GM21360 (cell line): ENCODE results near the gene DKK1.

Experiments used
- ATAC-seq: cut with Tn5 transposase; IDR thresholded peaks from one replicate; pipeline ENCODE4 v1.9.1; 2021; ENCODE audit warnings: mild to moderate bottlenecking, moderate library complexity; ENCODE audit not compliant: unreplicated experiment

The DKK1 gene

GRCh38 chr10:52316500-52316899 lies 2.4 kb downstream of the DKK1 start:
- ATAC-seq = no peak

GRCh38 chr10:52318136-52318701 lies 4.1 kb downstream of the DKK1 start:
- no peak for ATAC-seq

- ATAC-seq = no peak
Measured at GRCh38 chr10:52318822-52319464, 4.9 kb downstream of the DKK1 start.

GRCh38 chr10:52319926-52320325 lies 5.8 kb downstream of the DKK1 start:
- ATAC-seq = no peak

GRCh38 chr10:52322323-52322722 lies 8.2 kb downstream of the DKK1 start:
- no peak for ATAC-seq

- ATAC-seq = no peak
Measured at GRCh38 chr10:52322936-52323335, 8.9 kb downstream of the DKK1 start.

GRCh38 chr10:52326382-52326781 lies 12.3 kb downstream of the DKK1 start:
- ATAC-seq = no peak

- ATAC-seq = no peak
Measured at GRCh38 chr10:52331638-52332364, 17.7 kb downstream of the DKK1 start.

- ATAC-seq = no peak
Measured at GRCh38 chr10:52332815-52333214, 18.7 kb downstream of the DKK1 start.

GRCh38 chr10:52334595-52334994 lies 20.5 kb downstream of the DKK1 start:
- ATAC-seq = no peak

GRCh38 chr10:52335665-52336064 lies 21.6 kb downstream of the DKK1 start:
- no peak for ATAC-seq

GRCh38 chr10:52337225-52337624 lies 23.1 kb downstream of the DKK1 start:
- no peak for ATAC-seq

- ATAC-seq = no peak
Measured at GRCh38 chr10:52343439-52343838, 29.4 kb downstream of the DKK1 start.

GRCh38 chr10:52346394-52347326 lies 32.6 kb downstream of the DKK1 start:
- ATAC-seq = no peak

- ATAC-seq = no peak
Measured at GRCh38 chr10:52347327-52347667, 33.2 kb downstream of the DKK1 start.

- no peak for ATAC-seq
Measured at GRCh38 chr10:52348037-52348564, 34.0 kb downstream of the DKK1 start.

- ATAC-seq = no peak
Measured at GRCh38 chr10:52351914-52352330, 37.8 kb downstream of the DKK1 start.

- no peak for ATAC-seq
Measured at GRCh38 chr10:52353205-52353604, 39.1 kb downstream of the DKK1 start.

- ATAC-seq = no peak
Measured at GRCh38 chr10:52353960-52354394, 39.9 kb downstream of the DKK1 start.

GRCh38 chr10:52357971-52358370 lies 43.9 kb downstream of the DKK1 start:
- no peak for ATAC-seq

- no peak for ATAC-seq
Measured at GRCh38 chr10:52359441-52359840, 45.4 kb downstream of the DKK1 start.
